Iris pigment epithelial cell (primary cell): Measurements from ENCODE around the gene RPP21.
A peak's percentile ranks its signal among the peaks of the same experiment; 100 is the strongest.

Experiments
- DNase-seq: peaks from one replicate; pipeline ENCODE4 v3.0.0-alpha.2; 2011; ENCODE audit warnings: low read depth

Gene RPP21

GRCh38 chr6:30344868-30345671, at the start of gene RPP21:
TSS of gene RPP21 (plus strand) at chr6:30345156. CDS start at chr6:30345172, 16 bp downstream.
- peak; percentile 85 for DNase-seq

GRCh38 chr6:30295837-30296236, 49.1 kb upstream of the RPP21 start:
- DNase-seq: no peak

GRCh38 chr6:30304002-30304401, 41.0 kb upstream of the RPP21 start:
- DNase-seq: no peak

GRCh38 chr6:30311101-30311500, 33.9 kb upstream of the RPP21 start:
- DNase-seq: peak; percentile 8

GRCh38 chr6:30311671-30312070, 33.3 kb upstream of the RPP21 start:
- DNase-seq: no peak

- no peak for DNase-seq
These were observed 32.7 kb upstream of the RPP21 start for GRCh38 chr6:30312266-30312665.

- no peak for DNase-seq
These were observed 32.2 kb upstream of the RPP21 start for GRCh38 chr6:30312676-30313321.

GRCh38 chr6:30315156-30315555, 29.8 kb upstream of the RPP21 start:
- no peak for DNase-seq

GRCh38 chr6:30317913-30318589, 26.9 kb upstream of the RPP21 start:
- no peak for DNase-seq

GRCh38 chr6:30319146-30319835, 25.7 kb upstream of the RPP21 start:
- DNase-seq: peak; percentile 15

GRCh38 chr6:30321692-30322388, 23.1 kb upstream of the RPP21 start:
- no peak for DNase-seq

GRCh38 chr6:30322527-30323501, 22.1 kb upstream of the RPP21 start:
- peak; percentile 87 for DNase-seq

- peak; percentile 15 for DNase-seq
These were observed 21.1 kb upstream of the RPP21 start for GRCh38 chr6:30323806-30324205.

GRCh38 chr6:30325150-30325872, 19.6 kb upstream of the RPP21 start:
- DNase-seq: peak; percentile 68

GRCh38 chr6:30325873-30326525, 19.0 kb upstream of the RPP21 start:
- DNase-seq: peak; percentile 87

- DNase-seq: peak; percentile 81
These were observed 18.3 kb upstream of the RPP21 start, which contains the start of gene TRIM39 for GRCh38 chr6:30326526-30327231. TSS of gene TRIM39 (plus strand) at chr6:30326927. CDS start at chr6:30329318, 2,391 bp downstream.

- no peak for DNase-seq
These were observed 17.7 kb upstream of the RPP21 start for GRCh38 chr6:30327232-30327746.

GRCh38 chr6:30328397-30328796, 16.6 kb upstream of the RPP21 start:
- DNase-seq: no peak
